T-helper 2 cell (primary cell): ENCODE measurements around the gene MYH15.

Experiments used
- DNase-seq, 5 experiments: peaks; one replicate each; pipeline versions ENCODE4 v3.0.0 to v3.0.0-alpha.2; 2012 to 2022

The MYH15 gene

GRCh38 chr3:108469126-108469525, 41.3 kb downstream of the MYH15 start:
- DNase-seq: no peak

GRCh38 chr3:108468577-108468976, 41.8 kb downstream of the MYH15 start:
- no peak for DNase-seq

- no peak for DNase-seq
Measured at GRCh38 chr3:108462899-108463298, 47.5 kb downstream of the MYH15 start.

GRCh38 chr3:108461661-108462111, 48.7 kb downstream of the MYH15 start:
- DNase-seq: peak in 1 of 5 experiments; percentile 67

- no peak for DNase-seq
Measured at GRCh38 chr3:108459225-108459624, 51.2 kb downstream of the MYH15 start.

DNA sequence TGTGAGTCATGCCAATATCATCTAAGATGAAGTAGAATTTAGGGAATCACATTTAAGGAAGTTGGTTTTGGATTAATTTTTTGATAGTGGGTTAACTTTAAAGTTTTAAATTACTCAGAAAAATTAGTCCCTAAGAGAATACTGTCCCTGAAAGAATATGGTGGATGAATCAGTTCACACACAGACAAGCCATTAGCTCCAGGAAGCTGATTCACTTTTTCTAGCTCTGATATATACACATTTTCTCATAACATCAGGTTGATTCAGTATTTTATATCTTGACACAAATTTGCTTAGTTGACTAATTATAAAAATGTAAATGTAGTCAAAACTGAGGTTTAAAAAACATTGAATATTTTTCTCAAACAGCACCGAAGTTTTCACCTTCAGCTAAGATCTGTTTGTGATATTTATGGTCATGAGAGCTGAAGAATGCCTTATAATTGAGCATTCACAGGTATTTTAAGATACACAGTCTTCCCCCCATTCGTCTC, 55.1 kb downstream of the MYH15 start:
- DNase-seq: no peak

- no peak for DNase-seq
Measured at GRCh38 chr3:108453565-108453964, 56.8 kb downstream of the MYH15 start.

- DNase-seq: no peak
Measured at GRCh38 chr3:108450444-108450843, 60.0 kb downstream of the MYH15 start.

GRCh38 chr3:108448593-108448992, 61.8 kb downstream of the MYH15 start:
- DNase-seq: no peak

DNA sequence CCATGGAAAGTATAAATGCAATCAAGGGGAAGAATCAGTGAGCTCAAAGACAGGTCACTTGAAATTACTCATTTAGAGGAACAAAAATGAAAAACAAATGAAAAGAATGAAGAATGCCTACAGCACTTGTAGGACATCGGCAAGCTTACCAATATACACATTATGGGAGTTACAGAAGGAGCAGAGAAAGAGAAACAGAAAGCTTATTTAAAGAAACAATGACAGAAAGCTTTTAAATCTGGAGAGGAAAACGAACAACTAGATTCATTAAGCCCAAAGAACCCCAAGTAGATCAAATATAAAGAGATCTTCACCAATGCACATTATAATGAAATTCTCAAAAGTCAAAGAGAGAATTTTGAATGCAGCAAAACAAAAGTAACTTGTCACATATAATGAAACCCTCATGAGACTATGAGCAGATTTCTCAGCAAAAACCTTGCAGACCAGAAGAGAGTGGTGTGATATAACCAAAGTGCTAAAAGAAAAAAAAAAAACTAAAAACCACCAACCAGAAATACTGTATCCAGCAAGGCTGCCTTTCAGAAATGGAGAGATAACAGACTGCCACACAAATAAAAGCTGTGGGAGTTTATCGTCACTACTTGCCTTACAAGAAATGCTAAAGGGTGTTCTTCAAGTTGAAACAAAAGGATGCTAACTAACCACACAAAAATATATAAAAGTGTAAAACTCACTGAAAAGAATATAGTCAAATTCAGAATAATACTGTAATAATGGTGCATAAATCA, 63.1 kb downstream of the MYH15 start:
- no peak for DNase-seq

GRCh38 chr3:108442281-108442680, 68.1 kb downstream of the MYH15 start:
- no peak for DNase-seq

GRCh38 chr3:108441518-108441917, 68.9 kb downstream of the MYH15 start:
- no peak for DNase-seq

GRCh38 chr3:108441071-108441507, 69.3 kb downstream of the MYH15 start:
- DNase-seq: no peak

GRCh38 chr3:108438542-108438941, 71.9 kb downstream of the MYH15 start:
- DNase-seq: no peak

- DNase-seq: no peak
Measured at GRCh38 chr3:108437439-108437838, 73.0 kb downstream of the MYH15 start.

DNA sequence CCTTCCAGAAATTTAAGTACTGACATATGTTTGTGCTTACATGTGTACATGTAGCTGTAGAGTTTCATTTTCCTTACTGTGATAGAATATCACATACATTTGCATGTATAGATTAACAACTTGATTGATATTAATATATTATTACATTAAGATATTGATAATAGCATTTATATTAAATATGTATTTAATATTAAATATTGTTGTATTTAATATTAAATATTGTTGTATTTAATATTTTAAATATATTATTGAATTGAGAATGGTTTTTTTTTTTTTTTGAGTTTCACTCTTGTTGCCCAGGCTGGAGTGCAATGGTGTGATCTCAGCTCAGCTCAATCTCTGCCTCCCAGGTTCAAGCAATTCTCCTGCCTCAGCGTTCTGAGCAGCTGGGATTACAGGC, 76.5 kb downstream of the MYH15 start:
- no peak for DNase-seq

DNA sequence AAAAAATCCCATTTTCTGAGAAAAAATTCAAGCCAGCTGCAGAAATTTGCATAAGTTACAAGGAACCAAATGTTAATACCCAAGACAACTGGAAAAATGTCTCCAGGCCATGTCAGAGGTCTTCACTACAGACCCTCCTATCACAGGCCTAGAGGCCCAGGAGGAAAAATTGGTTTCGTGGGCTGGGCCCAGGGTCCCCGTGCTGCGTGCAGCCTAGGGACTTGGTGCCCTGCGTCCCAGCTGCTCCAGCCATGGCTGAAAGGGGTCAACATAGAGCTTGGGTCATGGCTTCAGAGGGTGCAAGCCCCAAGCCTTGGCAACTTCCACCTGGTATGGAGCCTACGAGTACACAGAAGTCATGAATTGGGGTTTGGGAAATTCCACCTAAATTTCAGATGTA, 78.0 kb downstream of the MYH15 start:
- DNase-seq: no peak

- peak in 1 of 5 experiments; percentile 35 for DNase-seq
Measured at GRCh38 chr3:108430540-108430939, 79.9 kb downstream of the MYH15 start.

DNA sequence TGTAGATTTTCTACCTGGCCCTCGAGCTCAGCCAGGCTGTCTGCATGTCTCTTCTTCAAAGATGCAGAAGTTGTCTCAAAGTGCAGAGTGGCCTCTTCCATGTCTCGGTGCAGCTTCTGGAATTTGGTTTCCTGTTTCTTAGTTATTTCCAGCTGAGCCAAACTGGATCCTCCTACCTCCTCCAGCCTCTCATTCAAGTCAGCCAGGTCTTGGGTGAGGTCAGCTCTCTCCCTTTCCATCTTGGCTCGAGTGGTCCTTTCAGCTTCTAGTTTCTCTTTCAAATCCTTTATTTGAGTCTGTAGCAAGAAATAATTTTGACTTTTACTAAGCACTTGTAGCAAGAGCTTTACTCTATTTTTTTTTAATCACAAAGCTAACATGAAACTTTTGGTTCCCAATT, 81.8 kb downstream of the MYH15 start:
- no peak for DNase-seq

- no peak for DNase-seq
Measured at GRCh38 chr3:108420926-108421325, 89.5 kb downstream of the MYH15 start.

GRCh38 chr3:108416111-108416869, 94.1 kb downstream of the MYH15 start:
- no peak for DNase-seq

DNA sequence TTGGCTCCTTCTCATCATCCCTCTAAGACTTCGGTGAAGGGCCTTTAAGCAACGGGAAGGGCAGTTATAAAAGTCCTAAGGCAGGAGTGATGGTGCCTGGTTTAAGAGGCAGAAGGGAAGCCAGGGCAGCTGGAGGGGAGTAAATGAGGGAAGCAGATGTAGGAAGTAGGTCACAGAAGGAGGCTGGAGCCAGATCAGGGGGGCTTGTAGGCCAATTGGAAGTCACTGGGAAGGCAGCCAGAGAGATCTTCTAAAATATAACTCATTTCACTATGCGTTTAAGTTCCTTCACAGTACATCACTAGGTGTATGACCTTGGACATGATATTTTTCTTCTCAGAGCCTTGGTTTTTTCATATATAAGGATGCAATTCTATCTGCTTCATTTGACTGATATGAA, 94.7 kb downstream of the MYH15 start:
- no peak for DNase-seq

DNA sequence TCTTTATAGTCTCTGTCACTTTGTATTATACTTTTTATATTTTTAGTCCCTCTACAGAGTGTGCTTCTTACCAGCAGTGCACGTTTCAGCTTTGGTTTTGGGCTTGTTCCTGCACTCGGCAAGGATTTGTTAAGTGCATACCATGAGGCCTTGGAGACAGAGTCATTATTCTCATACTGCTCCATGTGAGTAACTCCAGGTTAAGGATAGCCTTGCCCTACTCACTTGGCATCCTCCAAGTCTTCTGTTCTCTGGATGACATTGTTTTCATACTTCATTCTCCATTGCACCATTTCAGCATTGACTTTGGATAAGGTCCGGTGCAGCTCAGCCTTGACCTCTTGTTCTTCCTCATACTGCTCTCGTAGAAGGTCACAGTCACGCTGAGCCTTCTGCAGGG, 96.4 kb downstream of the MYH15 start:
- no peak for DNase-seq
